ENCODE measurements around the gene ZCCHC9. TPM values are rescaled to one million over a fixed set of nuclear protein-coding genes. Genes with fewer than 3 reads are reported as not detected.

The ZCCHC9 gene
- total RNA-seq, 1 donor from 2014 or later = 22.5 TPM

DNA sequence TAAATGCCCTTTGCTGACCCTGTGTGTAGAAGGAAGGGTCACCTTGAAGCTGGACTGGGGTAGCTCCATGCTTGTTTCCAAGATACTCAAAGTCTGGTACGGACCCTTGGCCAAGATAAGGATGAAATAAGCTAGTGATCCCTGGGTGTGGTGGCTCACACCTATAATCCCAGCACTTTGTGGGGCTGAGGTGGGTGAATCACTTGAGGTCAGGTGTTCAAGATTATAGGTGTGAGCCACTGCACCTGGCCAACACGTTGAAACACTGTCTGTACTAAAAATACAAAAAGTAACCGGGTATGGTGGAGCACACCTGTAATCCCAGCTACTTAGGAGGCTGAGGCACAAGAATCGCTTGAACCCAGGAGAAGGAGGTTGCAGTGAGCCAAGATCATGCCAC, 59.3 kb downstream of the ZCCHC9 start:
- Mint-ChIP-seq H3K4me3 (ENCODE audit: unreplicated experiment) (no peak overlapping the region), H3K9me3 (ENCODE audit: unreplicated experiment) (no peaks in the 10 kb centered on the region), H3K27ac (ENCODE audit: unreplicated experiment) (no peak overlapping the region), H3K36me3 (ENCODE audit: low read depth, unreplicated experiment) (no peaks in the 10 kb centered on the region), H3K27me3 (ENCODE audit: low read depth, unreplicated experiment) (no peaks in the 10 kb centered on the region), H3K4me1 (ENCODE audit: low read depth, unreplicated experiment) (no peaks in the 10 kb centered on the region)
- Histone ChIP-seq H3K4me2 (ENCODE audit: low read length) (no peak overlapping the region), H4K20me1 (ENCODE audit: insufficient read depth, low read length) (no peaks in the 10 kb centered on the region), H3K9ac (ENCODE audit: low read length) (no peak overlapping the region), H3K36me3 (ENCODE audit: insufficient read depth, low read length) (no peaks in the 10 kb centered on the region), H3K27ac (ENCODE audit: low read depth, low read length) (no peak overlapping the region), H3K27me3 (ENCODE audit: insufficient read depth, low read length) (no peaks in the 10 kb centered on the region), H3K79me2 (ENCODE audit: insufficient read depth, low read length) (no peaks in the 10 kb centered on the region), H3K4me1 (ENCODE audit: insufficient read depth, low read length) (no peaks in the 10 kb centered on the region), H2AFZ (ENCODE audit: low read depth, low read length) (no peak overlapping the region), H3K4me3 (ENCODE audit: insufficient read depth, low read depth, low read length) (no peak overlapping the region), H3K9me3 (ENCODE audit: insufficient read depth, low read depth, low read length) (no peaks in the 10 kb centered on the region)
- FAIRE-seq (no peak), DNase-seq (ENCODE audit: low read depth) (no peak)
- no peak for TF ChIP-seq EZH2 (IDR thresholded peaks at IDR 0.05; ENCODE audit: insufficient read depth, low read length)
- TF ChIP-seq, protein P1, sequence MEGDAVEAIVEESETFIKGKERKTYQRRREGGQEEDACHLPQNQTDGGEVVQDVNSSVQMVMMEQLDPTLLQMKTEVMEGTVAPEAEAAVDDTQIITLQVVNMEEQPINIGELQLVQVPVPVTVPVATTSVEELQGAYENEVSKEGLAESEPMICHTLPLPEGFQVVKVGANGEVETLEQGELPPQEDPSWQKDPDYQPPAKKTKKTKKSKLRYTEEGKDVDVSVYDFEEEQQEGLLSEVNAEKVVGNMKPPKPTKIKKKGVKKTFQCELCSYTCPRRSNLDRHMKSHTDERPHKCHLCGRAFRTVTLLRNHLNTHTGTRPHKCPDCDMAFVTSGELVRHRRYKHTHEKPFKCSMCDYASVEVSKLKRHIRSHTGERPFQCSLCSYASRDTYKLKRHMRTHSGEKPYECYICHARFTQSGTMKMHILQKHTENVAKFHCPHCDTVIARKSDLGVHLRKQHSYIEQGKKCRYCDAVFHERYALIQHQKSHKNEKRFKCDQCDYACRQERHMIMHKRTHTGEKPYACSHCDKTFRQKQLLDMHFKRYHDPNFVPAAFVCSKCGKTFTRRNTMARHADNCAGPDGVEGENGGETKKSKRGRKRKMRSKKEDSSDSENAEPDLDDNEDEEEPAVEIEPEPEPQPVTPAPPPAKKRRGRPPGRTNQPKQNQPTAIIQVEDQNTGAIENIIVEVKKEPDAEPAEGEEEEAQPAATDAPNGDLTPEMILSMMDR (IDR thresholded peaks at IDR 0.05; ENCODE audit: insufficient read depth, low read depth, low read length) = no peak

DNA sequence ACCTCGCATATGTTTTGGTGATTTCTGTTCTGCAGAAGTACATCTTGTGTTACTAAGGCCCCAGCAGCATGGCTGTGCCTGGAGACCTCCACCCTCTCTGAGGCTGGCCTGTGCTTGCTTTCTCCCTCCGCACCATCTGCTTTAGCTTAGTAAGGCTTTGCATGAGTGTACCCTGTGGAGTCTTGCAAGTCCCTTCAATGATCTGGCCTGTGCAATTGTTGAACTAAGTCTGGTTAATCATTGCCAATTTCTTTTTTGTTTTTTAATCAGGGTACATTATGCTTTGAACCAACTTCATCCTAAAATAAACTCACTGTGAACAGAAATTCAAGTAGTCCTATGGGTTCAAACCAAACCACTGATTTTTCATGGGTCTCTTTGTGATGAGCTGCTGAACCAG, 60.2 kb downstream of the ZCCHC9 start:
- H3K27me3 ChIP-seq (ENCODE audit: insufficient read depth, low read length) = no peaks in the 10 kb centered on the region
- H3K4me3 Mint-ChIP-seq (ENCODE audit: unreplicated experiment) = no peak overlapping the region
- no peak for FAIRE-seq

More for the DNA sequence above, 60.2 kb downstream of the ZCCHC9 start:
- H2AFZ ChIP-seq (ENCODE audit: low read depth, low read length) = no peak overlapping the region
- no peak overlapping the region for H3K4me3 ChIP-seq (ENCODE audit: insufficient read depth, low read depth, low read length)
- H4K20me1 ChIP-seq (ENCODE audit: insufficient read depth, low read length) = no peaks in the 10 kb centered on the region
- DNase-seq (ENCODE audit: low read depth) = no peak
- no peaks in the 10 kb centered on the region for H3K79me2 ChIP-seq (ENCODE audit: insufficient read depth, low read length)
- Mint-ChIP-seq H3K36me3 (ENCODE audit: low read depth, unreplicated experiment) (no peaks in the 10 kb centered on the region), H3K9me3 (ENCODE audit: unreplicated experiment) (peaks cover 2% of the 10 kb centered on the region), H3K4me1 (ENCODE audit: low read depth, unreplicated experiment) (no peaks in the 10 kb centered on the region), H3K27me3 (ENCODE audit: low read depth, unreplicated experiment) (no peaks in the 10 kb centered on the region), H3K27ac (ENCODE audit: unreplicated experiment) (no peak overlapping the region)
- no peaks in the 10 kb centered on the region for H3K36me3 ChIP-seq (ENCODE audit: insufficient read depth, low read length)
- no peaks in the 10 kb centered on the region for H3K9me3 ChIP-seq (ENCODE audit: insufficient read depth, low read depth, low read length)
- no peaks in the 10 kb centered on the region for H3K4me1 ChIP-seq (ENCODE audit: insufficient read depth, low read length)
- H3K4me2 ChIP-seq (ENCODE audit: low read length) = no peak overlapping the region
- H3K9ac ChIP-seq (ENCODE audit: low read length) = no peak overlapping the region
- H3K27ac ChIP-seq (ENCODE audit: low read depth, low read length) = no peak overlapping the region
- no peak for TF ChIP-seq EZH2 (IDR thresholded peaks at IDR 0.05; ENCODE audit: insufficient read depth, low read length)
- TF ChIP-seq, protein P1 (IDR thresholded peaks at IDR 0.05; ENCODE audit: insufficient read depth, low read depth, low read length) = no peak

Other genes with a start within 250 kb of the ZCCHC9 start
- gene CKMT2, start 68.3 kb upstream of the ZCCHC9 start, total RNA-seq = 0.18 TPM in 1 of 2 replicates, not detected in the other
- gene ACOT12, start 92.5 kb downstream of the ZCCHC9 start, total RNA-seq = 0.09 TPM in 1 of 2 replicates, not detected in the other

Data from astrocyte (in vitro differentiated cells and primary cell).